ENCODE measurements around the gene KLF7. TPM values are rescaled to one million over a fixed set of nuclear protein-coding genes. Genes with fewer than 3 reads are reported as not detected.

Gene KLF7
- total RNA-seq, 4 donors from 2014 or later = 22.5 to 63.5 (median 37.1) TPM

DNA sequence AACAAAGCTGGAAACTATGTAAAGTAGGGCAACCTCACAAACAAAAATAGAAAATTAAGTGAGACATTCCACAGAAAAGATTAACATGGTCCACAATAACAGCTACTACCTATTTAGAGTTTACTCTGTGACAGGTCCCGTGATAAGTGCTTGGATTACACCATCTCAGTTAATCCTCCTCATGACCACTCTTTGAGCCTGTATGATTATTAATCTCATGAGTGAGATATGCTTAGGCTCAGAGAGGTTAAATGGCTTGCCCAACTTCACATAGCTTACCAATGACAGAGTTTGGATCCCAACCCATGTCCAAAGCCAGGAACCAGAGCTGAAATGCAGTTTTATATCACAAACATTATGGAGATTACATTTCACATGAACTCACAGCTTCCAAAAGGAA, 37.3 kb upstream of the KLF7 start:
- no peak for TF ChIP-seq POLR2A (IDR thresholded peaks at IDR 0.05)
- TF ChIP-seq, protein P1, sequence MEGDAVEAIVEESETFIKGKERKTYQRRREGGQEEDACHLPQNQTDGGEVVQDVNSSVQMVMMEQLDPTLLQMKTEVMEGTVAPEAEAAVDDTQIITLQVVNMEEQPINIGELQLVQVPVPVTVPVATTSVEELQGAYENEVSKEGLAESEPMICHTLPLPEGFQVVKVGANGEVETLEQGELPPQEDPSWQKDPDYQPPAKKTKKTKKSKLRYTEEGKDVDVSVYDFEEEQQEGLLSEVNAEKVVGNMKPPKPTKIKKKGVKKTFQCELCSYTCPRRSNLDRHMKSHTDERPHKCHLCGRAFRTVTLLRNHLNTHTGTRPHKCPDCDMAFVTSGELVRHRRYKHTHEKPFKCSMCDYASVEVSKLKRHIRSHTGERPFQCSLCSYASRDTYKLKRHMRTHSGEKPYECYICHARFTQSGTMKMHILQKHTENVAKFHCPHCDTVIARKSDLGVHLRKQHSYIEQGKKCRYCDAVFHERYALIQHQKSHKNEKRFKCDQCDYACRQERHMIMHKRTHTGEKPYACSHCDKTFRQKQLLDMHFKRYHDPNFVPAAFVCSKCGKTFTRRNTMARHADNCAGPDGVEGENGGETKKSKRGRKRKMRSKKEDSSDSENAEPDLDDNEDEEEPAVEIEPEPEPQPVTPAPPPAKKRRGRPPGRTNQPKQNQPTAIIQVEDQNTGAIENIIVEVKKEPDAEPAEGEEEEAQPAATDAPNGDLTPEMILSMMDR (IDR thresholded peaks at IDR 0.05) = no peak
- Histone ChIP-seq H3K9me3 (no peaks in the 10 kb centered on the region), H3K36me3 (no peaks in the 10 kb centered on the region), H3K4me1 (no peaks in the 10 kb centered on the region), H3K4me3 (no peak overlapping the region), H3K27ac (no peak overlapping the region), H3K27me3 (no peaks in the 10 kb centered on the region)
- no peak for DNase-seq

DNA sequence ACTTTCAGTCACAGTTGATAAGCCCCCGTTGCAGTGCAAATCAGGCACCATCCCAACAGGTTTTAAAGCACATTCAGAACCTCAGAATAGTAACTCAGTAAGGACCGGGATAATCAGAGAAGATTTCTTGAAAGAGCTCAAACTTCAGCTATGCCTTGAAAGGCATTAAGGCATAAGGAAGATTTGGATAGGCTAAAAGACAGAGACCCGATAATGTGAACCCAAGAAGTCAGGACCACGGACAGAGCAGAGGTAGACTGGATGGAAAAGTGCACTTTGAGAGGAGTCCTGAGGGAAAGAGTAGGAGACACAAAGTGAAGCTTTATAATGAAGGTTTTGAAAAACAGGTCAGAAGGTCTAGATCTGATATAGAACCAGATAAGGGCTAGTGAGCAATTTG, 36.9 kb upstream of the KLF7 start:
- DNase-seq = no peak
- TF ChIP-seq, protein P1 (IDR thresholded peaks at IDR 0.05) = no peak
- TF ChIP-seq POLR2A (IDR thresholded peaks at IDR 0.05) = no peak

DNA sequence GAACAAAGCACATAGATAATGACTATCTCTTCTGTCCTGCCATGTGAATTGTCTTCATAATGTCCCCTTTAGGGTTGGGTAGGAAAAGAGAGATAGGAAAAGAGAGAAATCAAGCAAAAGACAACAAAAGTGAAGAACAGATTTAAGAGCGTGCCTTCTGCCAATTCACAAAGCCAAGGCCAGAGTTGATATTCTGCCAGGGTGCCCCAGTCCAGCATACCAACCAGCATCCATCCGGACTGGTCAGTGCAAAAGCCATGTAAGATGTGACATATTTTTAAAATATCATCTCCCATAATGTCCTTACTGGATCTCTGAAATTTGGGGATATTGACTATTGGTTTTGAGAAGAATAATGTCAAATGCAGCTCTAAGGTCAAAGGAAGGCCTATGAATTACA, 35.7 kb upstream of the KLF7 start:
- Histone ChIP-seq H3K4me3 (no peak overlapping the region), H3K27me3 (no peaks in the 10 kb centered on the region), H3K9me3 (no peaks in the 10 kb centered on the region), H3K27ac (no peak overlapping the region), H3K36me3 (no peaks in the 10 kb centered on the region), H3K4me1 (no peaks in the 10 kb centered on the region)
- no peak for DNase-seq
- no peak for TF ChIP-seq POLR2A (IDR thresholded peaks at IDR 0.05)
- TF ChIP-seq, protein P1 (IDR thresholded peaks at IDR 0.05) = no peak

More for the DNA sequence above, 36.9 kb upstream of the KLF7 start:
- Histone ChIP-seq H3K27ac (no peak overlapping the region), H3K27me3 (no peaks in the 10 kb centered on the region), H3K36me3 (no peaks in the 10 kb centered on the region), H3K9me3 (no peaks in the 10 kb centered on the region), H3K4me1 (no peaks in the 10 kb centered on the region), H3K4me3 (no peak overlapping the region)

DNA sequence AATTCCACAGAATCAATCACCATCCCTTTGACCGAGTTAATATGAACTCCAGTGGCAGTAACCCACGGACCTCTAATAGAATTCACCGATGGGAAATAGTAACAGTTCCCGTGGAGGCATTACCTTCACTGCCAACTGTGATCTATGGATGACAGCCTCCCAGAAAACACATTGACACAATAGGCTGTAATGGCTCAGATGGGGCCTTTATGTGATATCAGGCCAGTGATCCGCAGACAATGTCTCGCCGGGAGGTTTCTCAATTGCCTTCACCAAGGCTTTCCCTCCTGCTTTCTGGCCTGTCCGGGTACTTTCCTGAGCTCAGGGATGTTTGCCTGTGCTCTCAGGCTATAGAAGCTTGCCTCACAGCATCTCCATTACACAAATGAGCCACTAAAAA, 34.4 kb upstream of the KLF7 start:
- no peaks in the 10 kb centered on the region for H3K9me3 ChIP-seq

GRCh38 chr2:207194028-207194427, 28.3 kb upstream of the KLF7 start:
- Histone ChIP-seq H3K27me3 (no peaks in the 10 kb centered on the region), H3K4me3 (no peak overlapping the region), H3K36me3 (no peaks in the 10 kb centered on the region), H3K9me3 (no peaks in the 10 kb centered on the region), H3K27ac (no peak overlapping the region), H3K4me1 (no peaks in the 10 kb centered on the region)
- DNase-seq = no peak
- no peak for TF ChIP-seq POLR2A (IDR thresholded peaks at IDR 0.05)
- TF ChIP-seq, protein P1 (IDR thresholded peaks at IDR 0.05) = no peak

More for the DNA sequence above, 34.4 kb upstream of the KLF7 start:
- Histone ChIP-seq H3K36me3 (no peaks in the 10 kb centered on the region), H3K27me3 (no peaks in the 10 kb centered on the region), H3K4me1 (no peaks in the 10 kb centered on the region), H3K4me3 (no peak overlapping the region), H3K27ac (no peak overlapping the region)
- TF ChIP-seq, protein P1 (IDR thresholded peaks at IDR 0.05) = no peak
- TF ChIP-seq POLR2A (IDR thresholded peaks at IDR 0.05) = no peak
- DNase-seq = no peak
